Gastroesophageal sphincter (tissue), 3 donors: ENCODE results near the gene SDC4.

ENCODE experiments used
- POLR2AphosphoS5 ChIP-seq: sonication (generic); formaldehyde crosslinking; IDR thresholded peaks from one replicate; pipeline ENCODE4 v1.6.1; 2017; ENCODE audit warnings: antibody characterized with exemption
- TF ChIP-seq, protein P1 (sequence below), 4 experiments: fragments of 200-600 bp in 2 of 4; fragments of 450-650 bp in 2 of 4; sonication (generic) in 1 of 4; IDR thresholded peaks; one replicate each; pipeline ENCODE4 v1.5.1; 2017 to 2019; ENCODE audit warnings: antibody characterized with exemption in 4 of 4, mild to moderate bottlenecking in 2 of 4, moderate library complexity in 2 of 4

DNA sequence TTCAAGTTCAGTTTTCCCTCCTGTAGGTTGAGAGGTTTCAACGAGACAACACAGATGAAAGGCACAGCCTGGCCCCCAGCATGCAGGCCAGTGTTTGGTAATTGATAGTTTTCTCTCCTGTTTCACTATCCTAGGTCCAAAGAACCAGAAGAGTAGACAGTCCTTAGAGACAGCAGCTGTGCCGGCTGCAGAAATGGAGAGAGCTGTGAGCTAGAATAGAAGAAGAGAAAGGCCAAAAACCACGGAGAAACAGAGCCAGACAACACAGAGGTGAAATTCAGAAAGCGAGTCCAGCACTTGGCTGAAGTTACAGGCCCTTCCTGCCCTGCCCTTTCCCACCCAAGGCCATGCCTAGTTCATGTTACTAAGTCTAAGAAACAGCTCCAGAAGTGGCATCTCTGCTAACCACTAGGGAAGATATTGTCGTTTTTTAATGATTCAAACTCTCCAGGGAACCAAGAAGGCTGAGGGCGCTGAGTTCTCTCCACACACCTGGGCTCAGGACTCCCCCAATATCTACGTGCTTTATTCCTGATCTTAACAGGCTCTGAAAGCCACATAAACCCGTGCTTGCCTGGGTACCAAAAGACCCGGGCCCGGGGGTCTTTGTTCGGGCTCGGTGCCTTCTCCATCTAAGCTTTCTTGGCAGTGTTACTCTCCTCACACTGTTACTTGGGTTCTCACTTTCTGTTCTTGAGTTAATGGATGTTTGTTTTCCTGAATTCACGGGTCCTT is 58.1 kb downstream of the SDC4 start:
- TF ChIP-seq, protein P1, sequence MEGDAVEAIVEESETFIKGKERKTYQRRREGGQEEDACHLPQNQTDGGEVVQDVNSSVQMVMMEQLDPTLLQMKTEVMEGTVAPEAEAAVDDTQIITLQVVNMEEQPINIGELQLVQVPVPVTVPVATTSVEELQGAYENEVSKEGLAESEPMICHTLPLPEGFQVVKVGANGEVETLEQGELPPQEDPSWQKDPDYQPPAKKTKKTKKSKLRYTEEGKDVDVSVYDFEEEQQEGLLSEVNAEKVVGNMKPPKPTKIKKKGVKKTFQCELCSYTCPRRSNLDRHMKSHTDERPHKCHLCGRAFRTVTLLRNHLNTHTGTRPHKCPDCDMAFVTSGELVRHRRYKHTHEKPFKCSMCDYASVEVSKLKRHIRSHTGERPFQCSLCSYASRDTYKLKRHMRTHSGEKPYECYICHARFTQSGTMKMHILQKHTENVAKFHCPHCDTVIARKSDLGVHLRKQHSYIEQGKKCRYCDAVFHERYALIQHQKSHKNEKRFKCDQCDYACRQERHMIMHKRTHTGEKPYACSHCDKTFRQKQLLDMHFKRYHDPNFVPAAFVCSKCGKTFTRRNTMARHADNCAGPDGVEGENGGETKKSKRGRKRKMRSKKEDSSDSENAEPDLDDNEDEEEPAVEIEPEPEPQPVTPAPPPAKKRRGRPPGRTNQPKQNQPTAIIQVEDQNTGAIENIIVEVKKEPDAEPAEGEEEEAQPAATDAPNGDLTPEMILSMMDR (IDR thresholded peaks at IDR 0.05), result no peak
- no peak for TF ChIP-seq POLR2AphosphoS5
